HepG2 (cell line): ENCODE measurements around the gene NFKBIA. TPM values are rescaled to one million over a fixed set of nuclear protein-coding genes. Genes with fewer than 3 reads are reported as not detected.

ENCODE experiments used
- CREB1 ChIP-seq, 2 experiments: fragments of 450-650 bp in 1 of 2; IDR thresholded peaks; 2 replicates each; pipeline ENCODE4 v1.6.1; 2016 to 2017; ENCODE audit warnings: control low read depth in 1 of 2, mild to moderate bottlenecking in 1 of 2, missing compliant biosample characterization in 1 of 2, missing genetic modification characterization in 1 of 2
- KDM6A ChIP-seq: IDR thresholded peaks from 2 replicates; pipeline ENCODE4 v1.6.1; 2016; ENCODE audit warnings: low read depth
- PLRG1 ChIP-seq: fragments of 450-650 bp; conservative IDR thresholded peaks from 2 replicates; pipeline ENCODE4 v1.6.1; 2016
- SNAI1 ChIP-seq: sonication (generic); formaldehyde crosslinking; IDR thresholded peaks from 2 replicates; pipeline ENCODE4 v1.5.0; 2020; ENCODE audit warnings: mild to moderate bottlenecking, missing genetic modification reagents, borderline replicate concordance
- XBP1 ChIP-seq: sonication (generic); formaldehyde crosslinking; IDR thresholded peaks from 2 replicates; pipeline ENCODE4 v1.5.0; 2020; ENCODE audit warnings: missing genetic modification reagents
- ZNF331 ChIP-seq: sonication (generic); formaldehyde crosslinking; IDR thresholded peaks from 2 replicates; pipeline ENCODE4 v1.4.0; 2020; ENCODE audit warnings: missing genetic modification reagents
- ZNF552 ChIP-seq: sonication (generic); formaldehyde crosslinking; IDR thresholded peaks from 2 replicates; pipeline ENCODE4 v1.9.0; 2022; ENCODE audit warnings: missing genetic modification reagents, mild to moderate bottlenecking, borderline replicate concordance
- ZNF562 ChIP-seq: sonication (generic); formaldehyde crosslinking; IDR thresholded peaks from 2 replicates; pipeline ENCODE4 v1.8.0; 2022; ENCODE audit warnings: missing genetic modification reagents, borderline replicate concordance
- ZNF713 ChIP-seq: sonication (generic); formaldehyde crosslinking; IDR thresholded peaks from 2 replicates; pipeline ENCODE4 v1.4.0; 2020; ENCODE audit warnings: mild to moderate bottlenecking, missing genetic modification reagents
- ZNF761 ChIP-seq: sonication (generic); formaldehyde crosslinking; conservative IDR thresholded peaks from 2 replicates; pipeline ENCODE4 v1.4.0; 2020; ENCODE audit warnings: mild to moderate bottlenecking, missing genetic modification reagents
- ZNF850 ChIP-seq: sonication (generic); formaldehyde crosslinking; conservative IDR thresholded peaks from 2 replicates; pipeline ENCODE4 v1.9.0; 2021; ENCODE audit warnings: mild to moderate bottlenecking, missing genetic modification reagents
- polyA plus RNA-seq, 8 experiments: library from polyadenylated mRNA; depleted of rRNA in 3 of 8; stranded (reverse) in 7 of 8; unstranded in 1 of 8; fragments of >200 nt; fragmentation: Illumina TruSeq in 4 of 8; extraction: Trizol in 4 of 8; gene quantifications; 2 replicates each; pipeline versions ENCODE4 v1.2.1 to v1.2.3, GENCODE V29; 2011 to 2016; ENCODE audit warnings: low read depth in 4 of 8, missing spikeins in 1 of 8, mixed read lengths in 1 of 8; ENCODE audit not compliant: insufficient read depth in 1 of 8
- total RNA-seq, 5 experiments: library from RNA; depleted of rRNA; stranded (reverse); fragments of >200 nt; fragmentation: Illumina TruSeq; extraction: Trizol; gene quantifications; 2 replicates each; pipeline ENCODE4 v1.2.3, GENCODE V29; 2016; ENCODE audit warnings: low read depth in 1 of 5
- TF ChIP-seq, protein P1 (sequence below): sonication (generic); formaldehyde crosslinking; IDR thresholded peaks from 2 replicates; pipeline ENCODE4 v1.4.0; 2020; ENCODE audit warnings: missing genetic modification reagents
- TF ChIP-seq, protein P2 (sequence below): IDR thresholded peaks from 2 replicates; pipeline ENCODE4 v1.6.1; 2012; ENCODE audit warnings: inconsistent platforms
- TF ChIP-seq, protein P3 (sequence below): IDR thresholded peaks from 2 replicates; pipeline ENCODE4 v1.6.1; 2012; ENCODE audit warnings: low read depth, low read length, improper control_type of control experiment
- TF ChIP-seq, protein P4 (sequence below): sonication (generic); formaldehyde crosslinking; IDR thresholded peaks from 2 replicates; pipeline ENCODE4 v1.4.0; 2020; ENCODE audit warnings: missing genetic modification reagents, mild to moderate bottlenecking, borderline replicate concordance
- TF ChIP-seq, protein P5 (sequence below): sonication (generic); formaldehyde crosslinking; IDR thresholded peaks from 2 replicates; pipeline ENCODE4 v1.4.0; 2020; ENCODE audit warnings: mild to moderate bottlenecking, missing genetic modification reagents, borderline replicate concordance

NFKBIA gene
- total and polyA plus RNA-seq, 2 of the 13 experiments (the other 11 are each of a cell fraction or from before 2014, with no cell fraction given) = 197 to 319 TPM

DNA sequence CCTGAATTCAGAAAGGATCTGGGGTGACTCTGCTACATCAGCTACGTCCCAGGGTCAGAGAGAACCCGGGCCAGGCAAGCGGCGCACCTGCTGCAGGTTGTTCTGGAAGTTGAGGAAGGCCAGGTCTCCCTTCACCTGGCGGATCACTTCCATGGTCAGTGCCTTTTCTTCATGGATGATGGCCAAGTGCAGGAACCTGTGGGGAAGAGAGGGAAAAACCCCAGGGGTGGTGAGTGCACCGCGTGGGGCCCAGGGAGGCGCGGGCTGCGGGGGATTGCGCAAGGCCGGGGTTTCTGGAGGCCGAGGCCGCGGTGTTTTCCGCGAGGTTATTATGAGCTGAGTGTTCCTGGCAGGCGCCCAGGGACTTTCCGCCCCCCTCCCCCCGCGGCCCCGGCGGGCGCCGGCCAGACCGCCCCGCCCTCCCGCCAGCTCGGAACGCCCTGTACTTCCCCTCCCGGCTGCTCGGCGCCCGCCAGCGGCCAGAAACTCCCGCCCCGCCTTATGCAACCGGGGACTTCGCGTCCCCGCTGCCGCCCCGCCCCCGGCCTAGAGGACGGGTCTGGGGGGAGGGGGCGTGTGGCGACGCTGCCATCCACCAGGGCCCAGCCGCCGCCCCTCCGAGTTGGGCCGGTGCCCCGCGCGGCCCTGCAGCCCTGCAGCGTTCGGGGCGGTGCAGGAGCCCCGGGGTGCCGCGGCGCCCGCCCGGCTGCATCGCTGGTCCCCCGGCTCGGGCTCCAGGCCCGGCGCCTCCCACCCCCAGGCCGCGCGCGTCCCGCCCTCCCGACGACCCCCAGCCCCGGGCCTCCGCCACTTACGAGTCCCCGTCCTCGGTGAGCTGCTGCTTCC, 723 bp downstream of the NFKBIA start (continued):
- TF ChIP-seq ZNF850 (peak; percentile 95; the same call in 1 of the 2 replicates), ZNF562 (CRISPR knock-in tag) (no peak), PLRG1 (no peak), SNAI1 (CRISPR knock-in tag) (peak; percentile 99), KDM6A (CRISPR knock-in tag) (peak; percentile 61; the same call in 1 of the 2 replicates), CREB1 (IDR thresholded peaks at IDR 0.05) (peak; percentile 13; the same call in 1 of the 2 replicates), CREB1 (CRISPR knock-in tag; IDR thresholded peaks at IDR 0.05) (no peak), ZNF552 (CRISPR knock-in tag) (peak; percentile 90), XBP1 (CRISPR knock-in tag) (peak; percentile 81), ZNF761 (CRISPR knock-in tag) (0 out of 2 replicates have a peak, but pooled peaks have one; percentile 32), ZNF713 (CRISPR knock-in tag) (peak; percentile 77; the same call in 1 of the 2 replicates), ZNF331 (CRISPR knock-in tag) (peak; percentile 95)
- TF ChIP-seq, protein P1, sequence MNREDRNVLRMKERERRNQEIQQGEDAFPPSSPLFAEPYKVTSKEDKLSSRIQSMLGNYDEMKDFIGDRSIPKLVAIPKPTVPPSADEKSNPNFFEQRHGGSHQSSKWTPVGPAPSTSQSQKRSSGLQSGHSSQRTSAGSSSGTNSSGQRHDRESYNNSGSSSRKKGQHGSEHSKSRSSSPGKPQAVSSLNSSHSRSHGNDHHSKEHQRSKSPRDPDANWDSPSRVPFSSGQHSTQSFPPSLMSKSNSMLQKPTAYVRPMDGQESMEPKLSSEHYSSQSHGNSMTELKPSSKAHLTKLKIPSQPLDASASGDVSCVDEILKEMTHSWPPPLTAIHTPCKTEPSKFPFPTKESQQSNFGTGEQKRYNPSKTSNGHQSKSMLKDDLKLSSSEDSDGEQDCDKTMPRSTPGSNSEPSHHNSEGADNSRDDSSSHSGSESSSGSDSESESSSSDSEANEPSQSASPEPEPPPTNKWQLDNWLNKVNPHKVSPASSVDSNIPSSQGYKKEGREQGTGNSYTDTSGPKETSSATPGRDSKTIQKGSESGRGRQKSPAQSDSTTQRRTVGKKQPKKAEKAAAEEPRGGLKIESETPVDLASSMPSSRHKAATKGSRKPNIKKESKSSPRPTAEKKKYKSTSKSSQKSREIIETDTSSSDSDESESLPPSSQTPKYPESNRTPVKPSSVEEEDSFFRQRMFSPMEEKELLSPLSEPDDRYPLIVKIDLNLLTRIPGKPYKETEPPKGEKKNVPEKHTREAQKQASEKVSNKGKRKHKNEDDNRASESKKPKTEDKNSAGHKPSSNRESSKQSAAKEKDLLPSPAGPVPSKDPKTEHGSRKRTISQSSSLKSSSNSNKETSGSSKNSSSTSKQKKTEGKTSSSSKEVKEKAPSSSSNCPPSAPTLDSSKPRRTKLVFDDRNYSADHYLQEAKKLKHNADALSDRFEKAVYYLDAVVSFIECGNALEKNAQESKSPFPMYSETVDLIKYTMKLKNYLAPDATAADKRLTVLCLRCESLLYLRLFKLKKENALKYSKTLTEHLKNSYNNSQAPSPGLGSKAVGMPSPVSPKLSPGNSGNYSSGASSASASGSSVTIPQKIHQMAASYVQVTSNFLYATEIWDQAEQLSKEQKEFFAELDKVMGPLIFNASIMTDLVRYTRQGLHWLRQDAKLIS (CRISPR knock-in tag) = peak; percentile 78; the same call in 1 of the 2 replicates
- TF ChIP-seq, protein P2, sequence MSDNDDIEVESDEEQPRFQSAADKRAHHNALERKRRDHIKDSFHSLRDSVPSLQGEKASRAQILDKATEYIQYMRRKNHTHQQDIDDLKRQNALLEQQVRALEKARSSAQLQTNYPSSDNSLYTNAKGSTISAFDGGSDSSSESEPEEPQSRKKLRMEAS = no peak
- TF ChIP-seq, protein P3, sequence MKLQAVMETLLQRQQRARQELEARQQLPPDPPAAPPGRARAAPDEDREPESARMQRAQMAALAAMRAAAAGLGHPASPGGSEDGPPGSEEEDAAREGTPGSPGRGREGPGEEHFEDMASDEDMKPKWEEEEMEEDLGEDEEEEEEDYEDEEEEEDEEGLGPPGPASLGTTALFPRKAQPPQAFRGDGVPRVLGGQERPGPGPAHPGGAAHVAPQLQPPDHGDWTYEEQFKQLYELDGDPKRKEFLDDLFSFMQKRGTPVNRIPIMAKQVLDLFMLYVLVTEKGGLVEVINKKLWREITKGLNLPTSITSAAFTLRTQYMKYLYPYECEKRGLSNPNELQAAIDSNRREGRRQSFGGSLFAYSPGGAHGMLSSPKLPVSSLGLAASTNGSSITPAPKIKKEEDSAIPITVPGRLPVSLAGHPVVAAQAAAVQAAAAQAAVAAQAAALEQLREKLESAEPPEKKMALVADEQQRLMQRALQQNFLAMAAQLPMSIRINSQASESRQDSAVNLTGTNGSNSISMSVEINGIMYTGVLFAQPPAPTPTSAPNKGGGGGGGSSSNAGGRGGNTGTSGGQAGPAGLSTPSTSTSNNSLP = peak; percentile 63; the same call in 1 of the 2 replicates
- TF ChIP-seq, protein P4, sequence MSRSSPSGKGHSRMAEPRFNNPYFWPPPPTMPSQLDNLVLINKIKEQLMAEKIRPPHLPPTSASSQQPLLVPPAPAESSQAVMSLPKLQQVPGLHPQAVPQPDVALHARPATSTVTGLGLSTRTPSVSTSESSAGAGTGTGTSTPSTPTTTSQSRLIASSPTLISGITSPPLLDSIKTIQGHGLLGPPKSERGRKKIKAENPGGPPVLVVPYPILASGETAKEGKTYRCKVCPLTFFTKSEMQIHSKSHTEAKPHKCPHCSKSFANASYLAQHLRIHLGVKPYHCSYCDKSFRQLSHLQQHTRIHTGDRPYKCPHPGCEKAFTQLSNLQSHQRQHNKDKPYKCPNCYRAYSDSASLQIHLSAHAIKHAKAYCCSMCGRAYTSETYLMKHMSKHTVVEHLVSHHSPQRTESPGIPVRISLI = peak; percentile 91
- TF ChIP-seq, protein P5, sequence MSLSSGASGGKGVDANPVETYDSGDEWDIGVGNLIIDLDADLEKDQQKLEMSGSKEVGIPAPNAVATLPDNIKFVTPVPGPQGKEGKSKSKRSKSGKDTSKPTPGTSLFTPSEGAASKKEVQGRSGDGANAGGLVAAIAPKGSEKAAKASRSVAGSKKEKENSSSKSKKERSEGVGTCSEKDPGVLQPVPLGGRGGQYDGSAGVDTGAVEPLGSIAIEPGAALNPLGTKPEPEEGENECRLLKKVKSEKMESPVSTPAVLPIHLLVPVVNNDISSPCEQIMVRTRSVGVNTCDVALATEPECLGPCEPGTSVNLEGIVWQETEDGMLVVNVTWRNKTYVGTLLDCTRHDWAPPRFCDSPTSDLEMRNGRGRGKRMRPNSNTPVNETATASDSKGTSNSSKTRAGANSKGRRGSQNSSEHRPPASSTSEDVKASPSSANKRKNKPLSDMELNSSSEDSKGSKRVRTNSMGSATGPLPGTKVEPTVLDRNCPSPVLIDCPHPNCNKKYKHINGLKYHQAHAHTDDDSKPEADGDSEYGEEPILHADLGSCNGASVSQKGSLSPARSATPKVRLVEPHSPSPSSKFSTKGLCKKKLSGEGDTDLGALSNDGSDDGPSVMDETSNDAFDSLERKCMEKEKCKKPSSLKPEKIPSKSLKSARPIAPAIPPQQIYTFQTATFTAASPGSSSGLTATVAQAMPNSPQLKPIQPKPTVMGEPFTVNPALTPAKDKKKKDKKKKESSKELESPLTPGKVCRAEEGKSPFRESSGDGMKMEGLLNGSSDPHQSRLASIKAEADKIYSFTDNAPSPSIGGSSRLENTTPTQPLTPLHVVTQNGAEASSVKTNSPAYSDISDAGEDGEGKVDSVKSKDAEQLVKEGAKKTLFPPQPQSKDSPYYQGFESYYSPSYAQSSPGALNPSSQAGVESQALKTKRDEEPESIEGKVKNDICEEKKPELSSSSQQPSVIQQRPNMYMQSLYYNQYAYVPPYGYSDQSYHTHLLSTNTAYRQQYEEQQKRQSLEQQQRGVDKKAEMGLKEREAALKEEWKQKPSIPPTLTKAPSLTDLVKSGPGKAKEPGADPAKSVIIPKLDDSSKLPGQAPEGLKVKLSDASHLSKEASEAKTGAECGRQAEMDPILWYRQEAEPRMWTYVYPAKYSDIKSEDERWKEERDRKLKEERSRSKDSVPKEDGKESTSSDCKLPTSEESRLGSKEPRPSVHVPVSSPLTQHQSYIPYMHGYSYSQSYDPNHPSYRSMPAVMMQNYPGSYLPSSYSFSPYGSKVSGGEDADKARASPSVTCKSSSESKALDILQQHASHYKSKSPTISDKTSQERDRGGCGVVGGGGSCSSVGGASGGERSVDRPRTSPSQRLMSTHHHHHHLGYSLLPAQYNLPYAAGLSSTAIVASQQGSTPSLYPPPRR (CRISPR knock-in tag) = peak; percentile 96
